GM11168 (cell line): ENCODE data around the gene RPGRIP1L.

ENCODE experiments used
- in situ Hi-C: fragments of 300-500 bp; cut with MboI; formaldehyde crosslinking; loops from one replicate; pipeline ENCODE4 v1.12.0; 2022; ENCODE audit warnings: low sequenced_read_pairs; ENCODE audit not compliant: unreplicated experiment

RPGRIP1L gene

GRCh38 chr16:53561101-53561888 is 142.4 kb downstream of the RPGRIP1L start:
- in situ Hi-C loops = loop anchor here (25.0 kb wide), 1 partner anchor 1701 kb away; no protein-coding TSS in a partner anchor

DNA sequence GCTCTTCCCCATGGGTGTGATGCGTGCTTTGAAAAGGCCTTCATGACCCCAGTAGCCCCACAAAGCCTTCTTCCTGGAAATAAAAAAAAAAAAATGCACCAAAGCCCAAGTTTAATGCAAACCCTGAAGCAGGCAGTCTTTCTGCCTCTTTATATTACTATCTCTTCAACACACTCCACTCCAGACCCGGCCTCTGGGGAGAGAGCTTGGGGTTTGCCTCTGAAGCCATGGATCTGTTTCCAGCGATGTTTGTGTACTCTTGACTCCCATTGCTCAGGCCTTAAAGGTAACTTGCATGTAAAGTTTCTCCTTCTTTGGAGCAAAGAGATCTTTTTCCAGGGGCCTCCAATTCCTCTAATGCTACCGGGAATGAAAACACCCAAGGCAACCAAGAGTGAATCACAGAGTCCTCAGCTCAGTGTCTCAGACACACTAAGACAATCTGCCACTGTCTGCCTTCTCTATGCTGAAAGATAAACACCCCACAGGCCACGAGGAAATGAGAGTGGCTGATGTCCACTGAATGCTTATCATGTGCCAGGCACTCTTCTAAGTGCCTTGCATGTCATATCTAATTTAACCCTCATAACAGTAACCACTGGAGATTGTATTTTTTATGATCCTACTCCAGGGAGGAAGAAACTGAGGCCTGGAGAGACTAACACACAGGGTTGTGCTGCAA is 144.2 kb downstream of the RPGRIP1L start:
- in situ Hi-C loops = loop anchor here (25.0 kb wide), 1 partner anchor 1703 kb away; no protein-coding TSS in a partner anchor

DNA sequence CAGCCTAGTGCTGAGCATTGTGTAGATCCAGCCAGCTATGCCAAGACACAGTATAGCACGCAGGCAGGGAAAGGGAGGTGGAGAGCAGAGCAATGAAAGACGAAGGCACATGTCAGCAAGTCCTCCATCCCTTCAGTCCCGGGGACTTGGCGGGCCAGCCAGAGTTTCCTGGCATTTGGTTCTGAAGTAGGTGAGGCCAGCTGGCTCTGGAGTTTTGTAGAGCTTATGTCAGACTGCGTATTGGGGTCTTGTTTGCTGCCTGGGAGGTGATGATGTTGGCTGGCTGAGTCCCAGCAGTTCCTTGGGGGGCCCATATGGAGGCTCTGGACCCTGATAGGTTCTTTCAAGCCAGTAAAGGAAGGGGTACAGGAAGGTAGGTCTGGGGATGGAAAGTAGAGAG is 144.9 kb downstream of the RPGRIP1L start:
- in situ Hi-C loops = loop anchor here (25.0 kb wide), 1 partner anchor 1704 kb away; no protein-coding TSS in a partner anchor

GRCh38 chr16:53556521-53556920 is 147.1 kb downstream of the RPGRIP1L start:
- in situ Hi-C loops = loop anchor here (25.0 kb wide), 1 partner anchor 1706 kb away; no protein-coding TSS in a partner anchor

DNA sequence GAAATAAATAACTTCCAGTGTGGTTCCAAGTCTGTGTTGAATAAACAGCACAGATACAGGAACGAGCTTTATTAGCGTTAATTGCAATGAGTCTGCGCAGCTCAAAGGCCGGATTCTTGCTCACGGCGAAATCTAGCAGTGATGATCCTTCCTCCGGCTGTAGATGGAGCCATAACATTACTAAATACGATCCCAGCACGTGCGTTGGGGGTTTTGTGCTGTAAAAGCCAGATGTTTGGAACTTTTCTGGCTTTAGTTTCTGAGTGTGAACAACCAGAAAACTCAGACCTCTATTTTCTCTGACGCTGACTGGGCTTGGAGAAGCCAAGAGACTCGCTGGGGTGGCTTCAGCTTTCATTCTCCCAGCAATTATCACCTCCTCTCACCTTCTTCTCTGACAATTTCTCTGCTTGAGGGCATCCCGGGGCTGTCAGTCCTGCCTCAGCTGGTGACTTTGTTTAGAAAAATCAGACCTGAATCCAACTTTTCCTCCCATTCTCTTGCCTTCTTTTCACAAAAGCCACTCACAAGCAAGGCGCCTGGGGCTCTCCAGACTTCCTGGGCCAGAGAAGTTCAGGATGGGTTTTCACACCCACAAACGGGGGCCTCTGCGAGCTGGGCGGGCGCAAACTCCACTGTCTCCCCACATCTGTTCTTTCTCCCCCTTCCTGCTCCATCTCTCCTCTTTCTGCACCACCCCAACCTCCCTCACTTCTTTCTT is 153.5 kb downstream of the RPGRIP1L start:
- in situ Hi-C loops = loop anchor here (25.0 kb wide), 1 partner anchor 1712 kb away; no protein-coding TSS in a partner anchor
